Muscle layer of duodenum (tissue), 2 donors: ENCODE measurements around the gene ADH5.
"Not testable (repeated sequence)": the region's sequence is repeated elsewhere in the genome, so short reads cannot be mapped to it uniquely, and the experiment has no call there.

Source experiments
- H3K27ac ChIP-seq: one replicate; pipeline ENCODE4 v1.7.0; 2013; ENCODE audit warnings: mild to moderate bottlenecking, low read length
- H3K27me3 ChIP-seq: one replicate; pipeline ENCODE4 v1.7.0; 2013; ENCODE audit warnings: low read depth, mild to moderate bottlenecking, control low read depth, low read length
- H3K36me3 ChIP-seq, 2 donors: one replicate each; pipeline ENCODE4 v1.7.0; 2013; ENCODE audit warnings: low read length in 2 of 2, control low read depth in 1 of 2, mild to moderate bottlenecking in 1 of 2; ENCODE audit not compliant: insufficient read depth in 2 of 2, control insufficient read depth in 1 of 2
- H3K4me1 ChIP-seq, 2 donors: one replicate each; pipeline ENCODE4 v1.7.0; 2013; ENCODE audit warnings: low read length in 2 of 2, mild to moderate bottlenecking in 2 of 2, control low read depth in 1 of 2, moderate library complexity in 1 of 2; ENCODE audit not compliant: insufficient read depth in 2 of 2, control insufficient read depth in 1 of 2
- H3K4me3 ChIP-seq, 2 donors: one replicate each; pipeline ENCODE4 v1.7.0; 2013; ENCODE audit warnings: low read length in 2 of 2, low read depth in 1 of 2, mild to moderate bottlenecking in 1 of 2
- H3K9me3 ChIP-seq, 2 donors: one replicate each; pipeline ENCODE4 v1.7.0; 2013; ENCODE audit warnings: low read length in 2 of 2, control low read depth in 1 of 2, mild to moderate bottlenecking in 1 of 2; ENCODE audit not compliant: control insufficient read depth in 1 of 2
- donor health status: healthy.

Gene ADH5

DNA sequence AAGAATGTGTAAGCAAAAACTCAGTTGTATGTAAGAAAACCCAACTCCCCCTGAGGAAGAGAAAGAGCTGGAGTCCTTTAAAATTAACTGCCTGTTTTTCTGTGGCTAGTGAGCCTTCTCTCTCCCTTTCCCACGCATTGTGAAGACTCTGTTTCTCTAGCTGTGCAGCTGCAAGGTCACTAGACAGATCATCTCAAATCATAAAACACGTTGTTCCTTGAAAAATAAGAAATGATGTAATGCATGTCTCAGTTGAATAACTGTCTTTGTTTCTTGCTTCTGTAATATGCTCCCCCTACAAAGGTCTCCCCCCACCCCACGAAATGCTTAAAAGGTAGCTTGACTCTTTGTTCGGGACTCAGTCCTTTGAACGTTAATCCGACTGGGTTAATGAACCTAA lies 7.7 kb downstream of the ADH5 start:
- not testable (repeated sequence) for H3K4me1 ChIP-seq, H3K4me3 ChIP-seq, H3K27ac ChIP-seq, H3K9me3 ChIP-seq, H3K27me3 ChIP-seq
- peaks cover 63 to 75% of the 10 kb centered on the region in 2 donors for H3K36me3 ChIP-seq

DNA sequence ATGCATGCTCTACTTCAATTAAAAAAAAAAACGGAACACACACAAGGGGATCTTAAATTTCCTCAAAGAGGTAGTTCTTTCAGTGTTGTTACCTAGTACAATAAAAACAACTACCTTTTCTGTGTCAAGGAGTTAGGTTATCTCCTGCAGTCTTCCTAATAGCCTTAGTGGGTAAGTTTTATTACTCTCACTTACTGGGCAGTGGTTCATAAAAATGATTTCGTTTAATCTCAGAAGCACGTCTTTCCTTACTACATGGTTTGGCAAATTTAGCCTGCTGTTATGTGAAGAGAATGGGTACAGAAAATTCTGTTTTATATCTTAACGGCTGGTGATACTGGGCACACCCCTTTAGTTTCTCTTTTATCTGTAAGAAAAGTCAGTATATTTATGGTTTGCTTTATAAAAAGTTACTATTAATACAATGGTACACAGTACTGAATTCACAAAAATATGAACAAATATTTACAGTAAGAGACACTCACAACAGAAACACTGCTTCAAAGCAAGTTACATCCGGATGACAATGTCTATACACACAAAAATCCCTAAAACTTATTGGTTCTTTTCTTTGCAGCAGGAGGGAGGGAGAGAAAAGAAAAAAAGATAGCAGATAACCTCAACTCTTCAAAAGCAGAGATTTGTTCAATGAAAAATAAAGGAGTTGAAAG lies 8.8 kb downstream of the ADH5 start:
- Histone ChIP-seq H3K9me3 (no peaks in the 10 kb centered on the region), H3K36me3 (peaks cover 64 to 84% of the 10 kb centered on the region in 2 donors), H3K27ac (no peak overlapping the region), H3K27me3 (no peaks in the 10 kb centered on the region), H3K4me1 (no peaks in the 10 kb centered on the region), H3K4me3 (no peak overlapping the region)

DNA sequence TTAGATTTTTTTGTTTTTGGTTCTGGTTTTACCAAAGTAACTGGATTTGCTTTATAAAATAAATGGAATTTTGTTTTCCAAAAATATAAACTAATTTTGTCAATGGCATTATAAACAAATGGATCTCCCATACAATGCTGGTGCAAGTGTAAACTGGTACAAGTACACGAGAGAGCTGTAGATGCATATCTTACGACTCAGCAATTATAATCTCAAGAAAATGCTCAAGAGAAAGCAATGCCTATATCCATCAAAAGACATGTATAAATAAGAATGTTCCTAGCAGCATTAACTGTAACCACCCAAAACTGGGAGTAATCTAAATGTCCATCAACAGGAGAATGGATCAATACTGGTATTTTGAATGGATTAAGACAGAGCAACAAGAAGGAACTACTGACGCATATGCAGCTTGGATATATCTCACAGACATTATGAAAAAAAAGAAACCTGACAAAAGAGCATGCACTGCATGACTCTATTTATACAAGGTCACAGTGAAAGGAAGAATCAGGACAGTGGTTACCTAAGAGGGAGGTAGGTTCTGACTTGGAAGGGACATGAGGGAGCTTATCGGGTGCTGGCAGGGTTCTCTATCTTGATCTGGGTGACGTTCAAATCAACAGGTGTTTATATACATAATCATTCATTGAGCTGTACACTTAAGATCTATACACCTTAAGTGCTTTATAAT lies 9.5 kb downstream of the ADH5 start:
- Histone ChIP-seq H3K27me3 (no peaks in the 10 kb centered on the region), H3K36me3 (peaks cover 57 to 80% of the 10 kb centered on the region in 2 donors), H3K4me3 (no peak overlapping the region), H3K27ac (no peak overlapping the region), H3K4me1 (no peaks in the 10 kb centered on the region), H3K9me3 (no peaks in the 10 kb centered on the region)

DNA sequence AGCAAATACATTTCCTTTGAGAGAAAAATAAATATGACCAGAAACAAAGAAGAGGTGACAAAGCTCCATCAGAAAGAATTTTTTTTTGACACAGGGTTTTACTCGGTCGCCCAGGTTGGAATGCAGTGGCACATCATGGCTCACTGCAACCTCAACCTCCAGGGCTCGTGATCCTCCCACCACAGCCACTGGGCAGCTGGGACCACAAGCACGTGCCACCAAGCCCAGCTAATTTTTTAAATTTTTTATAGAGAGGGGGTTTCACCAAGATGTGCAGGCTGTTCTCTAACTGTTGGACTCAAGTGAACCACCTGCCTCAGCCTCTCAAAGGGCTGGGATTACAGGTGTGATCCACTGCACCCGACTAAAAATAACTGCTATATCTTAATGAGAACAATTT lies 10.3 kb downstream of the ADH5 start:
- H3K4me1 ChIP-seq, result no peaks in the 10 kb centered on the region
- no peak overlapping the region for H3K27ac ChIP-seq
- no peaks in the 10 kb centered on the region for H3K9me3 ChIP-seq
- no peaks in the 10 kb centered on the region for H3K27me3 ChIP-seq
- H3K36me3 ChIP-seq, result peaks cover 59 to 80% of the 10 kb centered on the region in 2 donors
- no peak overlapping the region for H3K4me3 ChIP-seq

DNA sequence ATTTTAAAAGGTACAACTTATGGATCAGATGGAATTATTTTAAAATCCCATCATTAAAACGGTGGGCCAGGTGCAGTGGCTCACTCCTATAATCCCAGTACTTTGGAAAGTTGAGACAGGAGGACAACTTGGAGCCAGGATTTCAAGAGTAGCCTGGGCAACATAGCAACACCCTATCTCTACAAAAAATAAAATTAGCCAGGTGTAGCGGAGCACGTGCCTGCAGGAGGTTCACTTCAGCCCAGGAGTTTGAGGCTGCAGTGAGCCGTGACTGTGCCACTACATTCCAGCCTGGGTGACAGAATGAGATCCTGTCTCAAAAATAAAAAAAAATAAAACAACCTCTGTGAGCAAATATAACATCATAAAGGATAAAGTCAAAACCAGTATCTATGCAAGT lies 11.4 kb downstream of the ADH5 start:
- Histone ChIP-seq H3K4me1 (no peaks in the 10 kb centered on the region), H3K27me3 (no peaks in the 10 kb centered on the region), H3K27ac (no peak overlapping the region), H3K9me3 (no peaks in the 10 kb centered on the region), H3K36me3 (peaks cover 52 to 78% of the 10 kb centered on the region in 2 donors), H3K4me3 (no peak overlapping the region)

DNA sequence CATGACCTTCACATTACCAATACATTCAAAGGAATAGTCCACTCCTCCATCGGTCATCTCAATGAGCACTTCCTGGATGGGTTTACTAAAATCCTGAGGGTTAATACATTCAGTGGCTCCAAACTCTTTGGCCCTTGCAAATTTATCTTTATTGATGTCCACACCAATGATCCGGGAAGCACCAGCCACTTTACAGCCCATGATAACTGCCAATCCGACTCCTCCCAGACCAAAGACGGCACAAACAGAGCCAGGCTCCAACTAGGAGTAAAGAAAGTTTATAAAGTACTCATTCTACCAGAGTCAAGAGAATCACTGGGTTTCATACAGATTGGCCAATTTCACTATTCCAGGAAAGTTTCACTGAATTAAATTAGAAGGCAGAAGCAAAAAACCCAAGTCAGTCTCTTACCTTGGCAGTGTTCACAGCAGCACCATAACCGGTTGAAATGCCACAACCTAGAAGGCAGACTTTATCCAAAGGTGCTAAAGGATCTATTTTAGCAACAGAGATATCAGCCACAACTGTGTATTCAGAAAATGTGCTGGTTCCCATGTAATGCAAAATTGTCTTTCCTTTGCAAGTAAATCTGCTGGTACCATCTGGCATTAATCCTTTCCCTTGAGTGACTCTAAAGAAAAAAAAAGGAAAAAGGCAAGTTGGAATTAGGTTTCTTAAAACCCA lies 12.2 kb downstream of the ADH5 start:
- Histone ChIP-seq H3K4me3 (no peak overlapping the region), H3K9me3 (no peaks in the 10 kb centered on the region), H3K27me3 (no peaks in the 10 kb centered on the region), H3K36me3 (peaks cover 49 to 71% of the 10 kb centered on the region in 2 donors), H3K4me1 (no peaks in the 10 kb centered on the region), H3K27ac (no peak overlapping the region)

DNA sequence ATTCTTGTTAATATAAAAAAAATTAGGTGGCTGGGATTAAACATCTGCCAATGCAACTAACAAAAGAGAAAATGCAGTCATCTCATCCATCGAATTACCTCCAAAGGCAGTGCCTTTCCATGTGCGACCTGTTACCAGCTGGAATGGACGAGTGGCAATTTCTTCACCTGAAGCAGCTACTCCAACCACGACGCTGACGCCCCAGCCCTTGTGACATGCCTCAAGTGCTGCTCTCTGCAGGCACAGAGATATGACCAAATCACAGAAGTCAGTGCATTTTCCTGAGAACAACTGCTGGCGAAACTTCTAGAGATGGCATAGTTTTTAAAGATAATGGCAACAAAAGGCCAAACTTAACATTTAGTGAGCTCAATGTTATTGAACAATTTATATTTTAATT lies 13.8 kb downstream of the ADH5 start:
- H3K27me3 ChIP-seq, result no peaks in the 10 kb centered on the region
- no peaks in the 10 kb centered on the region for H3K9me3 ChIP-seq
- H3K27ac ChIP-seq, result no peak overlapping the region
- no peaks in the 10 kb centered on the region for H3K4me1 ChIP-seq
- H3K4me3 ChIP-seq, result no peak overlapping the region
- H3K36me3 ChIP-seq, result peaks cover 40 to 62% of the 10 kb centered on the region in 2 donors

DNA sequence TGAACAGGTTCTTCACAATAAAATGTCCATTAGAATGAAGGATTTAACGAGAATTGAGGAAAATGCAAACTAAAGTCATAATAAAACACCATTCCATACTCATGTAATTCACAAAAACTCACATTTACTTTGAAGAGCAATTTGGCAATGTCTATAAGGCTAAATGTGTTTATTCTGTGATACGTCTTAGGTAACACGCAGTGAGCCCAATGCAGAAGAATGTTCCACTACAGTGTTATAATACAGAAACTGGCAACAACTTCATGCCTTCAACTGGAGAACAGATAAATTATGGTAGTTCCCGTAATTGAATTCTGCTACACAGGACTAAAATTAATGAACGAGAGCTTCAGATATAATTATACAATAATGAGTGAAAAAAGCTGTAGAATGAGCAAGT lies 17.4 kb downstream of the ADH5 start:
- Histone ChIP-seq H3K9me3 (no peaks in the 10 kb centered on the region), H3K27me3 (no peaks in the 10 kb centered on the region), H3K4me3 (no peak overlapping the region), H3K4me1 (no peaks in the 10 kb centered on the region), H3K36me3 (peaks cover 22 to 38% of the 10 kb centered on the region in 2 donors), H3K27ac (no peak overlapping the region)

DNA sequence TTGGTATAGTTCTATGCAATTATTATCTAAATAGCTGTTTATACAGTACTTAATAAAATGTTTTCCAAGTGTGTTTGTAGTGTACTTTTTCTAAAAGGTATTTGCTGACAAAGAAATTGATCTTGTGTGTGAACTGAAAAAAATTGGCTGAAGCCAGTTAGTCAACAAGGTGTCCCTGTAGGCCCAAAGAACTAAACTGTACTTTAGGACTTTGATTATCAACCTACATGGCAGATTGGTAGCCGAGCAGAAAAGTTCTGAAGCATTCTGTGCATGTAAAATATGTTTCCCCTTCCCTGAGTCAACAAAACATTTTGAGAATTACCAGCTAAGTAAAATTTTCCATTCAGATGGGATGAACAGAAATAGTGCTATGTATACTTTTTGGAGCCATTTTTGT lies 21.0 kb downstream of the ADH5 start:
- Histone ChIP-seq H3K9me3 (no peaks in the 10 kb centered on the region), H3K27me3 (no peaks in the 10 kb centered on the region), H3K4me1 (no peaks in the 10 kb centered on the region), H3K4me3 (no peak overlapping the region), H3K36me3 (peaks cover 9 to 13% of the 10 kb centered on the region in 2 donors), H3K27ac (no peak overlapping the region)

DNA sequence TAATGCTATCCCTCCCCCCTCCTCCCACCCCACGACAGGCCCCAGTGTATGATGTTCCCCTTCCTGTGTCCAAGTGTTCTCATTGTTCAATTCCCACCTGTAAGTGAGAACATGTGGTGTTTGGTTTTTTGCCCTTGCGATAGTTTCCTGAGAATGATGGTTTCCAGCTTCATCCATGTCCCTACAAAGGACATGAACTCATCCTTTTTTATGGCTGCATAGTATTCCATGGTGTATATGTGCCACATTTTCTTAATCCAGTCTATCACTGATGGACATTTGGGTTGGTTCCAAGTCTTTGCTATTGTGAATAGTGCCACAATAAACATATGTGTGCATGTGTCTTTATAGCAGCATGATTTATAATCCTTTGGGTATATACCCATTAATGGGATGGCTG lies 23.1 kb downstream of the ADH5 start:
- H3K27ac ChIP-seq, H3K9me3 ChIP-seq, H3K27me3 ChIP-seq, H3K4me3 ChIP-seq, H3K4me1 ChIP-seq: not testable (repeated sequence)
- H3K36me3 ChIP-seq, result peaks cover 5 to 16% of the 10 kb centered on the region in 2 donors

DNA sequence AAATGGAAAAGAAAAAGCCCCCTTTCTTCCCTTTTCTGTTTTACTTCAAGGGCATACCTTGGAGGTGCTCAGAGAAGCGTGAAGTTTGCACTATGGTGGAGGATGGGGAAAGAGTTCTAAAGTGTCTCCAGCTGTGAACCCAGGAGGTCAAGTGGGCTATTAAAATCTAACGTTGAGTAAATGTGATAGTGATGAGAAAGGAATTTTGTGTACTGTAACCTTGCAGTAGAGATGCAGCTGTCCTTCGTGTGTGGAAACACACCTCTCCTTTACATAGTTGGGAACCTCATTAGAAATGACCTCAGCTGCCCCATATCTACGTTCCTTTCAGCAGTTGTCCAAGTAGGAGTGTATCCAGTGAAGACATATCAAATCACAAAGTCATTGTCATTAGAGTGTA lies 26.5 kb downstream of the ADH5 start:
- Histone ChIP-seq H3K4me3 (no peak overlapping the region), H3K27me3 (no peaks in the 10 kb centered on the region), H3K9me3 (no peaks in the 10 kb centered on the region), H3K36me3 (peaks cover 4 to 13% of the 10 kb centered on the region in 2 donors), H3K27ac (no peak overlapping the region), H3K4me1 (no peaks in the 10 kb centered on the region)
